CD4-positive, alpha-beta T cell (primary cell): ENCODE measurements around the gene PRPF19. TPM values are rescaled to one million over a fixed set of nuclear protein-coding genes. Genes with fewer than 3 reads are reported as not detected.

ENCODE experiments used
- ATAC-seq: fragments of 200-7000 bp; cut with Tn5 transposase; one replicate; pipeline ENCODE4 v1.10.0; 2022; ENCODE audit warnings: mild to moderate bottlenecking; ENCODE audit not compliant: poor library complexity
- CTCF ChIA-PET: fragments of 350-600 bp; sonication (Branson Sonifier 250); formaldehyde crosslinking; loops from one replicate; lab custom pipeline; 2021; ENCODE audit warnings: antibody characterized with exemption, inconsistent platforms; lab: Charles Lee
- POLR2A ChIA-PET: fragments of 350-600 bp; sonication (Branson Sonifier 250); formaldehyde crosslinking; loops from one replicate; lab custom pipeline; 2021; ENCODE audit warnings: antibody characterized with exemption, inconsistent platforms; lab: Charles Lee
- DNase-seq, 14 experiments: peaks; one replicate each; pipeline ENCODE4 v3.0.0-alpha.2; 2013 to 2020; ENCODE audit warnings: mixed read lengths in 2 of 14
- H3K27ac ChIP-seq, 2 donors: one replicate each; pipeline versions ENCODE4 v1.5.1 to v1.7.0; 2013; ENCODE audit warnings: low read length in 2 of 2, low read depth in 1 of 2, mild to moderate bottlenecking in 1 of 2
- H3K27me3 ChIP-seq, 2 experiments: 1 replicate in 1 of 2; 2 replicates in 1 of 2; pipeline versions ENCODE4 v1.6.1 to v1.7.0; 2013; ENCODE audit warnings: low read length in 2 of 2, control low read depth in 1 of 2, mild to moderate bottlenecking in 1 of 2, moderate library complexity in 1 of 2; ENCODE audit not compliant: insufficient read depth in 2 of 2, control insufficient read depth in 1 of 2
- H3K36me3 ChIP-seq: one replicate; pipeline ENCODE4 v1.6.1; 2013; ENCODE audit warnings: low read length, control low read depth; ENCODE audit not compliant: insufficient read depth
- H3K4me1 ChIP-seq: one replicate; pipeline ENCODE4 v1.6.1; 2013; ENCODE audit warnings: low read length, control low read depth; ENCODE audit not compliant: insufficient read depth
- H3K4me3 ChIP-seq: one replicate; pipeline ENCODE4 v1.5.1; 2013; ENCODE audit warnings: mild to moderate bottlenecking, low read length, moderate library complexity
- H3K9me3 ChIP-seq, 2 experiments: 1 replicate in 1 of 2; 2 replicates in 1 of 2; pipeline versions ENCODE4 v1.6.1 to v1.7.0; 2013; ENCODE audit warnings: low read length in 2 of 2, mild to moderate bottlenecking in 2 of 2, control low read depth in 1 of 2, moderate library complexity in 1 of 2; ENCODE audit not compliant: control insufficient read depth in 1 of 2, insufficient read depth in 1 of 2
- H3K27ac Mint-ChIP-seq: one replicate; pipeline ENCODE4 v1.8.0; 2020; ENCODE audit warnings: mixed read lengths
- H3K27me3 Mint-ChIP-seq: one replicate; pipeline ENCODE4 v1.8.0; 2021; ENCODE audit warnings: mixed read lengths
- H3K36me3 Mint-ChIP-seq: one replicate; pipeline ENCODE4 v1.8.0; 2021; ENCODE audit warnings: low read depth, mixed read lengths
- H3K4me1 Mint-ChIP-seq: one replicate; pipeline ENCODE4 v1.8.0; 2021; ENCODE audit warnings: low read depth, mixed read lengths
- H3K4me3 Mint-ChIP-seq: one replicate; pipeline ENCODE4 v1.8.0; 2020; ENCODE audit warnings: mild to moderate bottlenecking, mixed read lengths
- H3K9me3 Mint-ChIP-seq: one replicate; pipeline ENCODE4 v1.8.0; 2020; ENCODE audit warnings: mixed read lengths
- CTCF ChIP-seq: fragments of 200-600 bp; IDR thresholded peaks from one replicate; pipeline ENCODE4 v1.8.0; 2022; ENCODE audit warnings: antibody characterized with exemption, mild to moderate bottlenecking
- intact Hi-C, 2 experiments: fragments of 100-400 bp; cut with DNase I in 1 of 2; cut with micrococcal nuclease in 1 of 2; formaldehyde crosslinking; loops; one replicate each; pipeline versions ENCODE4 v1.15.1 to v1.9.0; 2023 to 2025; cut with DNase I, micrococcal nuclease
- total RNA-seq, 174 experiments: library from RNA in 2 of 174; stranded (reverse) in 2 of 174; gene quantifications; one replicate each; pipeline ENCODE4 v1.2.3 and lab custom pipeline; 2021 to 2026

The PRPF19 gene
- total RNA-seq, 2 experiments from 2014 or later = 63.2 to 67.3 TPM

- Histone ChIP-seq H3K36me3 (no peaks in the 10 kb centered on the region), H3K4me1 (no peaks in the 10 kb centered on the region), H3K9me3 (no peaks in the 10 kb centered on the region), H3K4me3 (no peak overlapping the region), H3K27me3 (no peaks in the 10 kb centered on the region), H3K27ac (no peak overlapping the region)
- TF ChIP-seq CTCF = no peak
- H3K4me3 Mint-ChIP-seq = no peak overlapping the region
- no peaks in the 10 kb centered on the region for H3K9me3 Mint-ChIP-seq
- DNase-seq = no peak
- intact Hi-C loops = loop anchor here in 1 of 2 experiments (5.0 kb wide), 1 partner anchor 840 kb away; no protein-coding TSS in a partner anchor
- POLR2A ChIA-PET = interaction anchor here (1.0 kb wide), 1 partner anchor 29 kb away, joined by 3 read pairs; the partner anchor contains the start of gene TMEM109
- no peak overlapping the region for H3K27ac Mint-ChIP-seq
- ATAC-seq = no peak
- no peaks in the 10 kb centered on the region for H3K4me1 Mint-ChIP-seq
- CTCF ChIA-PET = no interaction called here
- H3K36me3 Mint-ChIP-seq = peaks cover 11% of the 10 kb centered on the region
- no peaks in the 10 kb centered on the region for H3K27me3 Mint-ChIP-seq
Observed at GRCh38 chr11:60942219-60942618, 35.8 kb upstream of the PRPF19 start.

GRCh38 chr11:60941371-60942119 lies 35.2 kb upstream of the PRPF19 start:
- Histone ChIP-seq H3K4me1 (no peaks in the 10 kb centered on the region), H3K27me3 (no peaks in the 10 kb centered on the region), H3K27ac (no peak overlapping the region), H3K9me3 (no peaks in the 10 kb centered on the region), H3K36me3 (no peaks in the 10 kb centered on the region), H3K4me3 (no peak overlapping the region)
- Mint-ChIP-seq H3K4me3 (no peak overlapping the region), H3K27me3 (no peaks in the 10 kb centered on the region), H3K27ac (no peak overlapping the region), H3K4me1 (no peaks in the 10 kb centered on the region), H3K9me3 (no peaks in the 10 kb centered on the region), H3K36me3 (peaks cover 11% of the 10 kb centered on the region)
- ATAC-seq = no peak
- intact Hi-C loops = loop anchor here in 1 of 2 experiments (5.0 kb wide), 1 partner anchor 841 kb away; no protein-coding TSS in a partner anchor
- POLR2A ChIA-PET = no interaction called here
- CTCF ChIA-PET = interaction anchor here (2.0 kb wide), 1 partner anchor 111 kb away, joined by 4 read pairs; no protein-coding TSS in a partner anchor
- no peak for DNase-seq
- TF ChIP-seq CTCF = no peak

GRCh38 chr11:60939855-60940254 lies 33.5 kb upstream of the PRPF19 start:
- TF ChIP-seq CTCF = no peak
- Histone ChIP-seq H3K9me3 (no peaks in the 10 kb centered on the region), H3K4me1 (no peaks in the 10 kb centered on the region), H3K36me3 (no peaks in the 10 kb centered on the region), H3K27ac (no peak overlapping the region), H3K4me3 (no peak overlapping the region), H3K27me3 (no peaks in the 10 kb centered on the region)
- intact Hi-C loops = loop anchor here in 1 of 2 experiments (5.0 kb wide), 1 partner anchor 842 kb away; no protein-coding TSS in a partner anchor
- no peak overlapping the region for H3K27ac Mint-ChIP-seq
- POLR2A ChIA-PET = interaction anchor here (1.0 to 1.7 kb wide), 2 partner anchors 22 to 26 kb away, joined by 3 to 4 read pairs; partner anchors contain the start of gene TMEM109
- H3K27me3 Mint-ChIP-seq = no peaks in the 10 kb centered on the region
- H3K9me3 Mint-ChIP-seq = no peaks in the 10 kb centered on the region
- DNase-seq (no peak), ATAC-seq (no peak)
- H3K36me3 Mint-ChIP-seq = peaks cover 11% of the 10 kb centered on the region
- CTCF ChIA-PET = interaction anchor here (1.1 to 2.0 kb wide), 2 partner anchors 109 to 247 kb away, joined by 3 to 4 read pairs; no protein-coding TSS in a partner anchor
- no peaks in the 10 kb centered on the region for H3K4me1 Mint-ChIP-seq
- H3K4me3 Mint-ChIP-seq = no peak overlapping the region
